SW 1271 (cell line): ENCODE measurements around the gene HTR1B.
A peak's percentile ranks its signal among the peaks of the same experiment; 100 is the strongest.

ENCODE experiments used
- DNase-seq, 2 experiments: peaks; one replicate each; lab custom pipeline; 2025; lab: John Stamatoyannopoulos, UW

HTR1B gene

GRCh38 chr6:77456531-77457248, 6.6 kb downstream of the HTR1B start:
- DNase-seq: peak; percentile 65 to 88

GRCh38 chr6:77455271-77455670, 8.0 kb downstream of the HTR1B start:
- no peak for DNase-seq

GRCh38 chr6:77454386-77454785, 8.9 kb downstream of the HTR1B start:
- no peak for DNase-seq

GRCh38 chr6:77451466-77451865, 11.8 kb downstream of the HTR1B start:
- DNase-seq: no peak

- peak in 1 of 2 experiments; percentile 39 for DNase-seq
These were observed 12.4 kb downstream of the HTR1B start for GRCh38 chr6:77450924-77451323.

- DNase-seq: no peak
These were observed 14.7 kb downstream of the HTR1B start for GRCh38 chr6:77448546-77448945.

- peak in 1 of 2 experiments; percentile 5 for DNase-seq
These were observed 16.0 kb downstream of the HTR1B start for GRCh38 chr6:77447254-77447653.

GRCh38 chr6:77446249-77446648, 17.0 kb downstream of the HTR1B start:
- no peak for DNase-seq

- DNase-seq: no peak
These were observed 18.1 kb downstream of the HTR1B start for GRCh38 chr6:77445214-77445613.

GRCh38 chr6:77440206-77440976, 22.9 kb downstream of the HTR1B start:
- no peak for DNase-seq

- no peak for DNase-seq
These were observed 29.4 kb downstream of the HTR1B start for GRCh38 chr6:77433888-77434287.

- DNase-seq: no peak
These were observed 32.8 kb downstream of the HTR1B start for GRCh38 chr6:77430504-77430903.

GRCh38 chr6:77425671-77426070, 37.6 kb downstream of the HTR1B start:
- no peak for DNase-seq

- no peak for DNase-seq
These were observed 38.1 kb downstream of the HTR1B start for GRCh38 chr6:77425216-77425615.

GRCh38 chr6:77424761-77425160, 38.5 kb downstream of the HTR1B start:
- no peak for DNase-seq

GRCh38 chr6:77416839-77417238, 46.5 kb downstream of the HTR1B start:
- DNase-seq: no peak

- no peak for DNase-seq
These were observed 47.6 kb downstream of the HTR1B start for GRCh38 chr6:77415706-77416105.
